Suprapubic skin (tissue), 4 donors: ENCODE results near the gene EIF1AY.
"Not testable (repeated sequence)": the region's sequence is repeated elsewhere in the genome, so short reads cannot be mapped to it uniquely, and the experiment has no call there.

Experiments
- CTCF ChIP-seq, 2 donors: fragments of 200-600 bp in 1 of 2; fragments of 450-650 bp in 1 of 2; sonication (generic) in 1 of 2; IDR thresholded peaks; one replicate each; pipeline ENCODE4 v1.5.1; 2016 to 2019; ENCODE audit warnings: antibody characterized with exemption in 2 of 2, mild to moderate bottlenecking in 1 of 2, moderate library complexity in 1 of 2
- EP300 ChIP-seq: sonication (generic); formaldehyde crosslinking; IDR thresholded peaks from one replicate; pipeline ENCODE4 v1.6.1; 2017; ENCODE audit warnings: antibody characterized with exemption
- POLR2A ChIP-seq, 2 donors: fragments of 450-650 bp; IDR thresholded peaks; one replicate each; pipeline ENCODE4 v1.6.1; 2017; ENCODE audit warnings: antibody characterized with exemption in 2 of 2, mild to moderate bottlenecking in 2 of 2, moderate library complexity in 2 of 2
- POLR2AphosphoS5 ChIP-seq, 3 donors: sonication (generic); formaldehyde crosslinking; IDR thresholded peaks; one replicate each; pipeline ENCODE4 v1.6.1; 2017; ENCODE audit warnings: antibody characterized with exemption in 3 of 3

GRCh38 chrY:20552764-20553323 is 22.7 kb upstream of the EIF1AY start:
- not testable (repeated sequence) for TF ChIP-seq CTCF (IDR thresholded peaks at IDR 0.05); POLR2A (IDR thresholded peaks at IDR 0.05); POLR2AphosphoS5 (IDR thresholded peaks at IDR 0.05); EP300
